Smooth muscle cell (in vitro differentiated cells): ENCODE measurements around the gene ITIH3. TPM values are rescaled to one million over a fixed set of nuclear protein-coding genes. Genes with fewer than 3 reads are reported as not detected.

Experiments used
- DNase-seq: peaks from one replicate; lab custom pipeline; 2025; ENCODE audit not compliant: unreplicated experiment; lab: John Stamatoyannopoulos, UW
- H2AFZ ChIP-seq: fragments of 200-600 bp; sonication (generic); 2 replicates; pipeline ENCODE4 v1.6.0; 2016; ENCODE audit warnings: antibody characterized with exemption, low read depth, mild to moderate bottlenecking
- H3F3A ChIP-seq: fragments of 200-600 bp; sonication (generic); 2 replicates; pipeline ENCODE4 v1.6.0; 2017; ENCODE audit warnings: antibody characterized with exemption, low read depth
- H3K27ac ChIP-seq: fragments of 200-600 bp; sonication (generic); 2 replicates; pipeline ENCODE4 v1.5.1; 2016; ENCODE audit warnings: low read depth, mild to moderate bottlenecking
- H3K27me3 ChIP-seq: fragments of 200-600 bp; sonication (generic); 2 replicates; pipeline ENCODE4 v1.6.1; 2016; ENCODE audit warnings: low read depth, mild to moderate bottlenecking
- H3K36me3 ChIP-seq: fragments of 200-600 bp; sonication (generic); 2 replicates; pipeline ENCODE4 v1.5.1; 2016; ENCODE audit warnings: low read depth
- H3K4me1 ChIP-seq: fragments of 200-600 bp; sonication (generic); 2 replicates; pipeline ENCODE4 v1.5.1; 2016; ENCODE audit warnings: low read depth
- H3K4me2 ChIP-seq: fragments of 200-600 bp; sonication (generic); 2 replicates; pipeline ENCODE4 v1.6.0; 2016; ENCODE audit warnings: mild to moderate bottlenecking
- H3K4me3 ChIP-seq: fragments of 200-600 bp; sonication (generic); 2 replicates; pipeline ENCODE4 v1.5.1; 2016; ENCODE audit warnings: mild to moderate bottlenecking
- H3K79me2 ChIP-seq: fragments of 200-600 bp; sonication (generic); 2 replicates; pipeline ENCODE4 v1.6.0; 2016; ENCODE audit warnings: low read depth, mild to moderate bottlenecking
- H3K9ac ChIP-seq: fragments of 200-600 bp; sonication (generic); 2 replicates; pipeline ENCODE4 v1.6.0; 2016; ENCODE audit warnings: low read depth
- H3K9me3 ChIP-seq: fragments of 200-600 bp; sonication (generic); replicated peaks from 2 replicates; pipeline ENCODE4 v1.5.1; 2016; ENCODE audit warnings: low read depth
- H4K20me1 ChIP-seq: fragments of 200-600 bp; sonication (generic); 2 replicates; pipeline ENCODE4 v1.6.0; 2016; ENCODE audit warnings: low read depth
- WGBS: methylation state at CpG from one replicate; pipeline ENCODE4 v1.1.7; 2016; ENCODE audit warnings: low lambda C conversion rate; 5-methylcytosine and 5-hydroxymethylcytosine counted together
- polyA plus RNA-seq: library from polyadenylated mRNA; unstranded; fragments of >200 nt; fragmentation: Nextera tagmentation; extraction: Ambion mirVana; gene quantifications from 2 replicates; pipeline ENCODE4 v1.2.1, GENCODE V29; 2016
- total RNA-seq: library from RNA; depleted of rRNA; stranded (reverse); fragments of >200 nt; gene quantifications from 2 replicates; pipeline ENCODE4 v1.2.3, GENCODE V29; 2014
- TF ChIP-seq, protein P1 (sequence below): fragments of 200-600 bp; sonication (generic); IDR thresholded peaks from 2 replicates; pipeline ENCODE4 v1.5.1; 2017; ENCODE audit warnings: borderline replicate concordance, mild to moderate bottlenecking, antibody characterized with exemption; ENCODE audit not compliant: insufficient read depth, poor library complexity, severe bottlenecking

ITIH3 gene
- total and polyA plus RNA-seq, 2 experiments from 2014 or later: not detected

DNA sequence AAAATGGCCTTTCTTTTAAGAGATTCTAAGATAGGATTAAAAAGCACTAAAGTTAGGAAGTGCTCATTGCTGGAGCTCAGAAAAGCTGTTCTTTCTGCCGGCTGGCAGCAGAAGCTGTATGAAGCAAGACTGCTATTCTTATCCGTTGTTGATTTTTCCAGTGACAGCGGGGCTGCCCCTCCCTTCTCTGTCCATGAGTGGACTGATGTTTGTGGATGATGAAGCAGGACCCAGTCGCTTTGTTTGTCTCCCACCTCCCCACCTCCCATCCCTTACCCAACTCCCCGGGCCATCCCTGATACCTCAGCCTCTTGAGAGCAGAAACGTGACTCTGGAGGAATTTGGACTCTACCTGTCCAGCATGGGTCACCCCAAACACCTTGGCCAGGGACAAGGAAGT lies 50.6 kb downstream of the ITIH3 start:
- Histone ChIP-seq H3K27me3 (no peaks in the 10 kb centered on the region), H3K9ac (no peak overlapping the region), H2AFZ (no peak overlapping the region), H4K20me1 (no peaks in the 10 kb centered on the region), H3K27ac (no peak overlapping the region), H3K9me3 (no peaks in the 10 kb centered on the region), H3K4me1 (no peaks in the 10 kb centered on the region), H3K4me3 (no peak overlapping the region), H3K79me2 (no peaks in the 10 kb centered on the region), H3K36me3 (no peaks in the 10 kb centered on the region), H3F3A (no peaks in the 10 kb centered on the region), H3K4me2 (no peak overlapping the region)
- no peak for DNase-seq
- TF ChIP-seq, protein P1, sequence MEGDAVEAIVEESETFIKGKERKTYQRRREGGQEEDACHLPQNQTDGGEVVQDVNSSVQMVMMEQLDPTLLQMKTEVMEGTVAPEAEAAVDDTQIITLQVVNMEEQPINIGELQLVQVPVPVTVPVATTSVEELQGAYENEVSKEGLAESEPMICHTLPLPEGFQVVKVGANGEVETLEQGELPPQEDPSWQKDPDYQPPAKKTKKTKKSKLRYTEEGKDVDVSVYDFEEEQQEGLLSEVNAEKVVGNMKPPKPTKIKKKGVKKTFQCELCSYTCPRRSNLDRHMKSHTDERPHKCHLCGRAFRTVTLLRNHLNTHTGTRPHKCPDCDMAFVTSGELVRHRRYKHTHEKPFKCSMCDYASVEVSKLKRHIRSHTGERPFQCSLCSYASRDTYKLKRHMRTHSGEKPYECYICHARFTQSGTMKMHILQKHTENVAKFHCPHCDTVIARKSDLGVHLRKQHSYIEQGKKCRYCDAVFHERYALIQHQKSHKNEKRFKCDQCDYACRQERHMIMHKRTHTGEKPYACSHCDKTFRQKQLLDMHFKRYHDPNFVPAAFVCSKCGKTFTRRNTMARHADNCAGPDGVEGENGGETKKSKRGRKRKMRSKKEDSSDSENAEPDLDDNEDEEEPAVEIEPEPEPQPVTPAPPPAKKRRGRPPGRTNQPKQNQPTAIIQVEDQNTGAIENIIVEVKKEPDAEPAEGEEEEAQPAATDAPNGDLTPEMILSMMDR: no peak
- 60% methylated on average over 6 of the region's 6 CpGs for WGBS

DNA sequence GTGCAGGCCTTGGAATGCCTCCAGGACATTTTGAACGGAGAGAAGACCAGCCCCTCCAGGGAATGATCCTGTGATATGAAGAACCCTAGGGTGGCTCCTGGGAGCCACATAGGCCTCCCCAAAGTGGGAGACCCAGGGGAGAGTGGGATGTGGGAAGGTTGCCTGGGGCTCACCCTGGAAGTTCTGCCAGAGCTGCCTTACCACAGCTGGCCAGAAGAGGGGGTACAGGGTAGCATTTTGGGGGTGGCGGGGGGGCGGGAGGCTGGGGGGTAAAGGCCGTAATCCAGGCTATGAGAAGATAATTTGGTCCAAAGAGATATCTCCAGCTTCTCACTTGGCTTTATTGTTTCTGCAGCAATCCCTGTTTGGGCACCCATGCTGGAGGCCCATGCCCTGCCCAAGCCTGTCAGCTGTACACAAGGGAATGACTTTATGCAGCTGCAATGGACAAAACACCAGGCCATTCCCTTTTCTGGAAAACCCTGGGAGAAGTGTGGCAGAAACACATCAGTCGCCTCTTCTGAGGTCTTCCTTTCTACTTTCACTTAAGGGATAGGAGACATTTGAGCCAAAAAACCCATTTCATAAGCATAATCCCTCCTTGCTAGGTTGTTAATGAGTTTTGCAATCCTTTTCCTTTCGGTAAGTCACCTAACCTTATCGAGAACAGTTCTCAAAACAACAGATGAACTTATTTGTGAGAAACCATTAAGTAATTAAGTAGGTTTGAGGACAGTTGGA lies 51.3 kb downstream of the ITIH3 start:
- DNase-seq: no peak
- H3K27me3 ChIP-seq: no peaks in the 10 kb centered on the region
- H3K9ac ChIP-seq: no peak overlapping the region
- no peaks in the 10 kb centered on the region for H4K20me1 ChIP-seq
- TF ChIP-seq, protein P1: peak; percentile 39
- no peaks in the 10 kb centered on the region for H3F3A ChIP-seq
- WGBS: 91% methylated on average over 6 of the region's 7 CpGs
- no peak overlapping the region for H2AFZ ChIP-seq
- no peaks in the 10 kb centered on the region for H3K79me2 ChIP-seq
- H3K36me3 ChIP-seq: no peaks in the 10 kb centered on the region
- H3K4me3 ChIP-seq: no peak overlapping the region
- no peaks in the 10 kb centered on the region for H3K9me3 ChIP-seq
- no peak overlapping the region for H3K4me2 ChIP-seq
- H3K27ac ChIP-seq: no peak overlapping the region
- H3K4me1 ChIP-seq: no peaks in the 10 kb centered on the region

DNA sequence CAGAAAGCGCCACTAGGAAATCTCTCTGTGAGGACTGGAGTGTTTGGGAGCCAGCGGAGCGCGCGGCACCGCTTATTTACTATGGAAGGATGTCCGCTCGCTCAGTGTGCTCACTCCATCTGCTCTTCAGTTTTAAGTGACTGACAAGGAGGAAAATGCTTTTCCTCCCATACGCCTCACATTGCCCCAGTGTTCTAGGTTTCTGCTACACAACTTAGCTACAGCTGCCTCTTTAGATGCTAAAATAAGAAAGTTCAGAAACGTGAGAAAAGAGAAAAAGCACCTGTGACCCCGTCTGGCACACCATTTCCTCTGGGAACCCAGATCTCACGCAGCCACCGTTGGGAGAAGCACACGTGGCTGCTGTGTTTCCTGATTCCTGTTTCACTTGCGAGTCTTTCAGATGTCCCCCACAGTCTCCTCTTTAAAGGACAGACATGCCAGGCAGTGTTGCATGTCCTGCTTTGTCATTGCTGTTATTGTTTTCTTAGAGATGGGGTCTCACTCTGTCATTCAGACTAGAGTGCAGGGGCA lies 51.9 kb downstream of the ITIH3 start:
- no peak for DNase-seq
- H2AFZ ChIP-seq: no peak overlapping the region
- no peaks in the 10 kb centered on the region for H3K27me3 ChIP-seq
- no peaks in the 10 kb centered on the region for H3K36me3 ChIP-seq
- H3K9me3 ChIP-seq: no peaks in the 10 kb centered on the region
- H3K4me1 ChIP-seq: no peaks in the 10 kb centered on the region
- H3F3A ChIP-seq: no peaks in the 10 kb centered on the region
- no peak overlapping the region for H3K4me2 ChIP-seq
- no peak overlapping the region for H3K27ac ChIP-seq
- H3K79me2 ChIP-seq: no peaks in the 10 kb centered on the region
- no peak overlapping the region for H3K9ac ChIP-seq
- TF ChIP-seq, protein P1: no peak
- 94% methylated on average over 15 of the region's 15 CpGs for WGBS
- H3K4me3 ChIP-seq: no peak overlapping the region
- H4K20me1 ChIP-seq: no peaks in the 10 kb centered on the region

DNA sequence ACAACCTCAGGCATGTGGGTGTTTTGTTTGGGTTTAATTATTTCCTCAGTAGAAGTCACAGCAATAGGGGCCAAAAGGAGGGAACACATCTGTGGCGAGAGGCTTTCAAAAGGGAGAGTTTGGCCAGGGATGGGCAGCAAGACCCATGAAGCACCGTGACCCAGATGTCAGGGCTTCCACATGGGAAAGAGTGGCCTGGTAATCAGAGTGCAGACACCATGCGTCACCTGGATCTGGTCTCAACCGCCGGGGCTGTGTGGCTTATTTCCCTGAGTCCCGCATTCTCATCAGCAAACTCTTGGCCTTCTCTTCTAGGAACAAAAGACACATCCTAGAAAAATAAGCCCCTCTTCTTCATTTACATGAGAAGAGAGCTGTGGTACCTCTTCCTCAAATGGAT lies 52.6 kb downstream of the ITIH3 start:
- no peak overlapping the region for H3K4me2 ChIP-seq
- H3K36me3 ChIP-seq: no peaks in the 10 kb centered on the region
- no peaks in the 10 kb centered on the region for H3K4me1 ChIP-seq
- DNase-seq: no peak
- no peaks in the 10 kb centered on the region for H3F3A ChIP-seq
- no peaks in the 10 kb centered on the region for H3K79me2 ChIP-seq
- no peak overlapping the region for H3K9ac ChIP-seq
- TF ChIP-seq, protein P1: no peak
- H3K27ac ChIP-seq: no peak overlapping the region
- no peaks in the 10 kb centered on the region for H3K27me3 ChIP-seq
- H4K20me1 ChIP-seq: no peaks in the 10 kb centered on the region
- WGBS: 96% methylated on average over 6 of the region's 6 CpGs
- H3K4me3 ChIP-seq: no peak overlapping the region
- no peaks in the 10 kb centered on the region for H3K9me3 ChIP-seq
- no peak overlapping the region for H2AFZ ChIP-seq
